SU-DHL-6 (cell line): Measurements from ENCODE around the gene LIX1.

ENCODE experiments used
- H2AFZ ChIP-seq: fragments of 200-600 bp; sonication (generic); 2 replicates; pipeline ENCODE4 v1.6.1; 2014; ENCODE audit warnings: low read depth, mild to moderate bottlenecking, moderate library complexity, mixed read lengths, antibody characterized with exemption, low read length; ENCODE audit not compliant: severe bottlenecking
- H3F3A ChIP-seq: fragments of 200-600 bp; shearing (Covaris generic); 2 replicates; pipeline ENCODE4 v1.6.0; 2016; ENCODE audit warnings: antibody characterized with exemption, mild to moderate bottlenecking; ENCODE audit not compliant: insufficient read depth
- H3K27ac ChIP-seq: fragments of 200-600 bp; sonication (generic); 2 replicates; pipeline ENCODE4 v1.5.1; 2016; ENCODE audit warnings: low read depth, mild to moderate bottlenecking, low read length, moderate library complexity, mixed read lengths
- H3K27me3 ChIP-seq: fragments of 200-600 bp; sonication (generic), shearing (Covaris generic); 2 replicates; pipeline ENCODE4 v1.6.0; 2014; ENCODE audit warnings: mild to moderate bottlenecking, low read length
- H3K36me3 ChIP-seq: fragments of 200-600 bp; sonication (generic); 2 replicates; pipeline ENCODE4 v1.6.1; 2014; ENCODE audit warnings: mild to moderate bottlenecking, low read length, mixed read lengths
- H3K4me2 ChIP-seq: fragments of 300-600, 200-600 bp; shearing (Covaris generic), sonication (generic); 2 replicates; pipeline ENCODE4 v1.6.0; 2014; ENCODE audit warnings: low read length, low read depth, mild to moderate bottlenecking; ENCODE audit not compliant: poor library complexity, severe bottlenecking
- H3K4me3 ChIP-seq: fragments of 200-600 bp; sonication (generic); 2 replicates; pipeline ENCODE4 v1.5.1; 2014; ENCODE audit warnings: antibody characterized with exemption, low read length, mild to moderate bottlenecking, mixed read lengths; ENCODE audit not compliant: insufficient read depth, poor library complexity, severe bottlenecking
- H3K79me2 ChIP-seq: fragments of 200-600 bp; sonication (generic); 2 replicates; pipeline ENCODE4 v1.6.1; 2014; ENCODE audit warnings: mild to moderate bottlenecking, low read length, moderate library complexity; ENCODE audit not compliant: insufficient read depth
- H3K9ac ChIP-seq: fragments of 200-600 bp; sonication (generic); 2 replicates; pipeline ENCODE4 v1.7.0; 2014; ENCODE audit warnings: mild to moderate bottlenecking, low read length
- H3K9me2 ChIP-seq: fragments of 200-600 bp; sonication (generic); replicated peaks from 2 replicates; pipeline ENCODE4 v1.6.1; 2014; ENCODE audit warnings: low read length; ENCODE audit not compliant: insufficient read depth
- H3K9me3 ChIP-seq: fragments of 200-600 bp; sonication (generic); 2 replicates; pipeline ENCODE4 v1.6.1; 2014; ENCODE audit warnings: low read length, mixed read lengths; ENCODE audit not compliant: insufficient read depth
- H4K20me1 ChIP-seq: fragments of 200-600 bp; sonication (generic); 2 replicates; pipeline ENCODE4 v1.6.1; 2014; ENCODE audit warnings: low read depth, mild to moderate bottlenecking, antibody characterized with exemption, low read length, moderate library complexity, mixed read lengths
- EZH2phosphoT487 ChIP-seq: fragments of 200-600 bp; sonication (generic), shearing (Covaris generic); conservative IDR thresholded peaks from 2 replicates; pipeline ENCODE4 v1.6.1; 2018; ENCODE audit warnings: mild to moderate bottlenecking, antibody characterized with exemption, low read length, moderate library complexity, mixed read lengths
- TF ChIP-seq, protein P1 (sequence below): fragments of 200-600 bp; sonication (generic); IDR thresholded peaks from one replicate; pipeline ENCODE4 v1.5.1; 2017; ENCODE audit warnings: antibody characterized with exemption, mild to moderate bottlenecking, low read length, moderate library complexity; ENCODE audit not compliant: insufficient read depth, poor library complexity, severe bottlenecking

LIX1 gene

DNA sequence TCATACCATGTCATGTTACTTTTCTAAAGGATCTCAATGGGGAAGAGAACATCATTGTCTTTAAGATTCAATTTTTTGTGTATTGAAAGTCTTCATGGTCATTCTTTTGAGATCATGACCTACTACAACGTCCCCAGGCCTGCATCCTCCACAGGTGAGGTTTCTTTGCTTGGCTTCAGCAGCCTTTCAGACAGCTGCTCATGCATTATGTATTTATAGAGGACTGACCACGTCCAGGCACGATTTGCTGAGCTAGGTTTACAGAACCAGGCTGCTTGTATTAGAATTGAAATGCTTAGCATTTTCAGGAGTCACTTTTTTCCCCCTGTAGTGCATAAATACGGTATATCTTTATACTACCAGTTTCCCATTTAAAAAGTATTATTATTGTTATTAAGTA is 70.4 kb downstream of the LIX1 start:
- Histone ChIP-seq H3K4me3 (no peak overlapping the region), H3K9me3 (no peaks in the 10 kb centered on the region), H4K20me1 (no peaks in the 10 kb centered on the region), H3K79me2 (no peaks in the 10 kb centered on the region), H3K36me3 (no peaks in the 10 kb centered on the region), H2AFZ (no peak overlapping the region), H3K4me2 (no peak overlapping the region), H3K9ac (no peak overlapping the region), H3K9me2 (no peaks in the 10 kb centered on the region), H3K27me3 (no peaks in the 10 kb centered on the region), H3F3A (no peaks in the 10 kb centered on the region), H3K27ac (no peak overlapping the region)
- TF ChIP-seq, protein P1, sequence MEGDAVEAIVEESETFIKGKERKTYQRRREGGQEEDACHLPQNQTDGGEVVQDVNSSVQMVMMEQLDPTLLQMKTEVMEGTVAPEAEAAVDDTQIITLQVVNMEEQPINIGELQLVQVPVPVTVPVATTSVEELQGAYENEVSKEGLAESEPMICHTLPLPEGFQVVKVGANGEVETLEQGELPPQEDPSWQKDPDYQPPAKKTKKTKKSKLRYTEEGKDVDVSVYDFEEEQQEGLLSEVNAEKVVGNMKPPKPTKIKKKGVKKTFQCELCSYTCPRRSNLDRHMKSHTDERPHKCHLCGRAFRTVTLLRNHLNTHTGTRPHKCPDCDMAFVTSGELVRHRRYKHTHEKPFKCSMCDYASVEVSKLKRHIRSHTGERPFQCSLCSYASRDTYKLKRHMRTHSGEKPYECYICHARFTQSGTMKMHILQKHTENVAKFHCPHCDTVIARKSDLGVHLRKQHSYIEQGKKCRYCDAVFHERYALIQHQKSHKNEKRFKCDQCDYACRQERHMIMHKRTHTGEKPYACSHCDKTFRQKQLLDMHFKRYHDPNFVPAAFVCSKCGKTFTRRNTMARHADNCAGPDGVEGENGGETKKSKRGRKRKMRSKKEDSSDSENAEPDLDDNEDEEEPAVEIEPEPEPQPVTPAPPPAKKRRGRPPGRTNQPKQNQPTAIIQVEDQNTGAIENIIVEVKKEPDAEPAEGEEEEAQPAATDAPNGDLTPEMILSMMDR = no peak
- no peak for TF ChIP-seq EZH2phosphoT487

DNA sequence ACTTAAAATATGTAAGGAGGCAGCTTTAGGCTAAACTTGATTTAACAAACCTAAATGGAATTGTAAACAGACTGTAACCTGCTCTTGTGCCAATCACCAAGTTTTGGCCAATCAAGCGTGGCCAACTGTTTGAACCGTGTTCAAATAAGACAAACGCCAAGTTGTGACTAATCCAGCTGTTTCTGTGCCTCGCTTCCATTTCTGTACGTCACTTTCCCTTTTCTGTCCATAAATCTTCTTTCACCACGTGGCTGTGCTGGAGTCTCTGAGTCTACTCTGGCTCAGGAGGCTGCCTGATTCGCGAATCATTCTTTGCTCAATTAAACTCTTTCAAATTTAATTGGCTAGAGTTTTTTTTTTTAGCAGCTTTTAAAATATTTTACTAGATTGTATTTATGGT is 71.3 kb downstream of the LIX1 start:
- H4K20me1 ChIP-seq = no peaks in the 10 kb centered on the region
- H2AFZ ChIP-seq = no peak overlapping the region
- H3K4me3 ChIP-seq = no peak overlapping the region
- TF ChIP-seq EZH2phosphoT487 = no peak
- TF ChIP-seq, protein P1 = no peak
- no peaks in the 10 kb centered on the region for H3F3A ChIP-seq
- no peaks in the 10 kb centered on the region for H3K79me2 ChIP-seq
- H3K4me2 ChIP-seq = no peak overlapping the region
- H3K9ac ChIP-seq = no peak overlapping the region
- no peaks in the 10 kb centered on the region for H3K9me2 ChIP-seq
- no peaks in the 10 kb centered on the region for H3K9me3 ChIP-seq
- H3K36me3 ChIP-seq = no peaks in the 10 kb centered on the region
- no peak overlapping the region for H3K27ac ChIP-seq
- no peaks in the 10 kb centered on the region for H3K27me3 ChIP-seq

DNA sequence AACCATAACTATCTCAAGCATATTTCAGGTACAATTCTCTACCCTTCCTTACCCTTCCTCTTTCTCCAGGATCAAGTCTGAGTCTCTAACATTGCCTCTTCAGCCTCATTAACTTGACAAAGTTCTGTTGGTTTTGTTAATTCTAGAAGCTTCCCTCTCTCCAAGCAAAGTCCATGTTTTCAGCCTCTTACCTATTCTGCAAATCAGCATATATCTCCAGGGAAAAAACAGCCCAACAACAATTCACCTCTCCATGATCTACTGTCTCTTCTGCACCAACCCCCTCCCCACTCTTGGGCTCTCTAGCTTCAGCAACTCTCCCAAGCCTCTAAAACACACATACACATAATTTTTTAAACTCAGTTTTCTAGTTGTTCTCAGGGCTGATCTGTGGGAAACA is 72.2 kb downstream of the LIX1 start:
- H3K36me3 ChIP-seq = no peaks in the 10 kb centered on the region
- no peaks in the 10 kb centered on the region for H3K27me3 ChIP-seq
- no peak overlapping the region for H3K9ac ChIP-seq
- no peaks in the 10 kb centered on the region for H3K79me2 ChIP-seq
- no peak overlapping the region for H3K4me3 ChIP-seq
- H3K27ac ChIP-seq = no peak overlapping the region
- H3F3A ChIP-seq = no peaks in the 10 kb centered on the region
- H2AFZ ChIP-seq = no peak overlapping the region
- no peak overlapping the region for H3K4me2 ChIP-seq
- TF ChIP-seq EZH2phosphoT487 = no peak
- no peaks in the 10 kb centered on the region for H3K9me2 ChIP-seq
- no peaks in the 10 kb centered on the region for H4K20me1 ChIP-seq
- no peaks in the 10 kb centered on the region for H3K9me3 ChIP-seq

DNA sequence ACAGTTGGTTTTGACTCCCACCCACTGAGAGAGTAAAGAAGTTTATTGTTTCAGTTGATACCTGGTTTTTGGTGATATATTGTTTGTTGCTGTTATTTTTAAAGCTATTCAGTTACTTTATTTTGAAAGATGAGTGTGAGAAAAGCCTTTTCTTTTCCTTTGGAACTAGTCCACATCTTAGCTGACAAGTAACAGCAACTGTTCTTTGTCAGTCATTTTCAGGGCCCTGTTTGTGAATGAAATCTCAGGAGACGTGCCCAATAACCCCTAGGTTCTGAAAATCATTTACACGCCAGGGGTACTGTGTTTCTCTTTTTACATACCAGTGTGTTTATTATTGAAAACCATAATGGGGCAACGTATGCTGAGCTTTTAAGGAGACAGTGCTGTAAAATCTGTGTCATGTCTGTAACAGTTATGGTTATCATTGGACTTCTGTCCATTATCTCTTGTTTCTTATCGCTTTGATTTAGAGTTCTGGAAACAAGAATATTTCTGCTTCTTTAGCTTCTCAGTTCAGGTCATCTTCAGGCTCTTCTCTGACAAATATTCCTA is 75.0 kb downstream of the LIX1 start:
- Histone ChIP-seq H3K9me2 (no peaks in the 10 kb centered on the region), H3K27ac (no peak overlapping the region), H3K9me3 (no peaks in the 10 kb centered on the region), H3K36me3 (no peaks in the 10 kb centered on the region), H2AFZ (no peak overlapping the region), H3F3A (no peaks in the 10 kb centered on the region), H4K20me1 (no peaks in the 10 kb centered on the region), H3K4me2 (no peak overlapping the region), H3K27me3 (no peaks in the 10 kb centered on the region), H3K9ac (no peak overlapping the region), H3K79me2 (no peaks in the 10 kb centered on the region), H3K4me3 (no peak overlapping the region)
- TF ChIP-seq, protein P1 = no peak
- no peak for TF ChIP-seq EZH2phosphoT487
